Panc1 (cell line): ENCODE results near the gene EDNRB. TPM values are rescaled to one million over a fixed set of nuclear protein-coding genes. Genes with fewer than 3 reads are reported as not detected.

Experiments used
- ATAC-seq: fragments of 200-7000 bp; cut with Tn5 transposase; 2 replicates; pipeline ENCODE4 v1.9.1; 2020; ENCODE audit warnings: mild to moderate bottlenecking, moderate library complexity
- BruUV-seq: library from RNA; stranded (reverse); fragments of 400-500 nt; replicated peaks from 2 replicates; lab custom pipeline; 2021; lab: Mats Ljungman, UMichigan
- CTCF ChIA-PET: fragments of 300-600 bp; sonication (Branson Sonifier 250); formaldehyde crosslinking; loops from one replicate; lab custom pipeline; 2022; ENCODE audit warnings: antibody characterized with exemption; lab: Charles Lee
- POLR2A ChIA-PET: fragments of 300-600 bp; sonication (Branson Sonifier 250); formaldehyde crosslinking; loops from one replicate; lab custom pipeline; 2022; ENCODE audit warnings: antibody characterized with exemption; lab: Charles Lee
- DNase-seq: peaks from one replicate; pipeline ENCODE4 v3.0.0-alpha.2; 2010; ENCODE audit warnings: low read depth, low spot score
- H3K27ac ChIP-seq: 2 replicates; pipeline ENCODE4 v1.5.1; 2011; ENCODE audit warnings: mild to moderate bottlenecking, low read length, inconsistent platforms
- H3K27me3 ChIP-seq: fragments of 200-500 bp; sonication (Bioruptor generic); 2 replicates; pipeline ENCODE4 v1.6.0; 2014; ENCODE audit warnings: low read length, inconsistent platforms; ENCODE audit not compliant: control insufficient read depth, insufficient read depth
- H3K36me3 ChIP-seq: fragments of 200-500 bp; sonication (Bioruptor generic); 2 replicates; pipeline ENCODE4 v1.5.1; 2014; ENCODE audit warnings: inconsistent platforms, mild to moderate bottlenecking, low read length, moderate library complexity; ENCODE audit not compliant: control insufficient read depth, insufficient read depth
- H3K4me1 ChIP-seq: 2 replicates; pipeline ENCODE4 v1.5.1; 2011; ENCODE audit warnings: inconsistent platforms, mild to moderate bottlenecking, low read length, moderate library complexity; ENCODE audit not compliant: control insufficient read depth, insufficient read depth
- H3K4me3 ChIP-seq, 2 experiments: 2 replicates each; pipeline ENCODE4 v1.5.1; 2011 to 2012; ENCODE audit warnings: low read depth in 2 of 2, low read length in 2 of 2, mild to moderate bottlenecking in 2 of 2, inconsistent platforms in 1 of 2, moderate library complexity in 1 of 2
- H3K9me3 ChIP-seq: fragments of 200-500 bp; sonication (Bioruptor generic); 2 replicates; pipeline ENCODE4 v1.5.1; 2014; ENCODE audit warnings: low read depth, mild to moderate bottlenecking, inconsistent platforms, low read length, moderate library complexity; ENCODE audit not compliant: control insufficient read depth, insufficient read depth
- POLR2AphosphoS5 ChIP-seq: IDR thresholded peaks from 2 replicates; pipeline ENCODE4 v1.6.1; 2012; ENCODE audit warnings: mild to moderate bottlenecking, low read depth, low read length, moderate library complexity
- SIN3A ChIP-seq: IDR thresholded peaks from 2 replicates; pipeline ENCODE4 v1.6.1; 2012; ENCODE audit warnings: low read depth, mild to moderate bottlenecking, low read length, moderate library complexity, borderline replicate concordance; ENCODE audit not compliant: insufficient read depth
- TCF7L2 ChIP-seq: IDR thresholded peaks from 2 replicates; pipeline ENCODE4 v1.6.1; 2011; ENCODE audit warnings: mild to moderate bottlenecking, low read depth, low read length, inconsistent platforms
- in situ Hi-C: cut with HindIII; loops from 2 replicates; pipeline ENCODE4 v1.10.0; 2016; ENCODE audit warnings: low sequenced_read_pairs, low pct_unique_long_range_greater_than_20kb
- intact Hi-C: fragments of 100-400 bp; cut with micrococcal nuclease; formaldehyde crosslinking; loops from one replicate; pipeline ENCODE4 v1.10.0; 2022; ENCODE audit not compliant: unreplicated experiment
- total RNA-seq: library from RNA; stranded (reverse); gene quantifications from one replicate; pipeline ENCODE4 v1.2.1, GENCODE V29; 2021; ENCODE audit not compliant: unreplicated experiment
- TF ChIP-seq, protein P1 (sequence below): fragments of 450-650 bp; IDR thresholded peaks from 2 replicates; pipeline ENCODE4 v1.5.1; 2017; ENCODE audit warnings: mild to moderate bottlenecking
- TF ChIP-seq, protein P2 (sequence below), 2 experiments: IDR thresholded peaks; 2 replicates each; pipeline ENCODE4 v1.6.1; 2011 to 2012; ENCODE audit warnings: low read depth in 2 of 2, control low read depth in 1 of 2, low read length in 1 of 2, mild to moderate bottlenecking in 1 of 2, moderate library complexity in 1 of 2; ENCODE audit not compliant: insufficient read depth in 1 of 2

The EDNRB gene
- total RNA-seq, 1 experiment from 2014 or later, result 0.18 TPM

DNA sequence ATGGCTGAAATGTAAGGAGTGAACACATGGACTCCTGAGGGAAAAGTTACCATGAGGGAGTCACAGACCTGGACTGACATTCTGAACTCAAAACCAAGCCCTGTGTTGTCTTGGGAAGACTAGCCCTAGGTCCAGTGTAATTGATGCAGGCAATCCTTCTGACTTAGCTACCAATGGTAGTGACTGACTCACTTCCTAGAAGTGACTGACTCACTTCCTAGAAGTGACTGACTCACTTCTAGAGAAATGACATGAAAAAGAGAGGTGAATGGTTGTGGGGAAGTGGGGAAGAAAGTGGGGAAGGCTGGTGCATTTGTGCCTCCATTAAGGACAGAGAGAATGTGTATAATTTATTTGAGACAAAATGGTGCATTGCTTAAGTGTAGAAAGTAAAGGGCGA lies 49.9 kb downstream of the EDNRB start:
- H3K9me3 ChIP-seq, result no peaks in the 10 kb centered on the region
- no peaks in the 10 kb centered on the region for H3K4me1 ChIP-seq
- BruUV-seq, result no TSS peak
- H3K4me3 ChIP-seq, result no peak overlapping the region
- H3K36me3 ChIP-seq, result no peaks in the 10 kb centered on the region
- intact Hi-C loops (no loop called here), in situ Hi-C loops (no loop called here)
- no peak for DNase-seq
- ChIA-PET CTCF (no interaction called here), POLR2A (no interaction called here)
- ATAC-seq, result no peak
- H3K27ac ChIP-seq, result no peak overlapping the region
- TF ChIP-seq TCF7L2 (no peak), POLR2AphosphoS5 (no peak), SIN3A (no peak)
- TF ChIP-seq, protein P1, sequence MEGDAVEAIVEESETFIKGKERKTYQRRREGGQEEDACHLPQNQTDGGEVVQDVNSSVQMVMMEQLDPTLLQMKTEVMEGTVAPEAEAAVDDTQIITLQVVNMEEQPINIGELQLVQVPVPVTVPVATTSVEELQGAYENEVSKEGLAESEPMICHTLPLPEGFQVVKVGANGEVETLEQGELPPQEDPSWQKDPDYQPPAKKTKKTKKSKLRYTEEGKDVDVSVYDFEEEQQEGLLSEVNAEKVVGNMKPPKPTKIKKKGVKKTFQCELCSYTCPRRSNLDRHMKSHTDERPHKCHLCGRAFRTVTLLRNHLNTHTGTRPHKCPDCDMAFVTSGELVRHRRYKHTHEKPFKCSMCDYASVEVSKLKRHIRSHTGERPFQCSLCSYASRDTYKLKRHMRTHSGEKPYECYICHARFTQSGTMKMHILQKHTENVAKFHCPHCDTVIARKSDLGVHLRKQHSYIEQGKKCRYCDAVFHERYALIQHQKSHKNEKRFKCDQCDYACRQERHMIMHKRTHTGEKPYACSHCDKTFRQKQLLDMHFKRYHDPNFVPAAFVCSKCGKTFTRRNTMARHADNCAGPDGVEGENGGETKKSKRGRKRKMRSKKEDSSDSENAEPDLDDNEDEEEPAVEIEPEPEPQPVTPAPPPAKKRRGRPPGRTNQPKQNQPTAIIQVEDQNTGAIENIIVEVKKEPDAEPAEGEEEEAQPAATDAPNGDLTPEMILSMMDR, result no peak
- TF ChIP-seq, protein P2, sequence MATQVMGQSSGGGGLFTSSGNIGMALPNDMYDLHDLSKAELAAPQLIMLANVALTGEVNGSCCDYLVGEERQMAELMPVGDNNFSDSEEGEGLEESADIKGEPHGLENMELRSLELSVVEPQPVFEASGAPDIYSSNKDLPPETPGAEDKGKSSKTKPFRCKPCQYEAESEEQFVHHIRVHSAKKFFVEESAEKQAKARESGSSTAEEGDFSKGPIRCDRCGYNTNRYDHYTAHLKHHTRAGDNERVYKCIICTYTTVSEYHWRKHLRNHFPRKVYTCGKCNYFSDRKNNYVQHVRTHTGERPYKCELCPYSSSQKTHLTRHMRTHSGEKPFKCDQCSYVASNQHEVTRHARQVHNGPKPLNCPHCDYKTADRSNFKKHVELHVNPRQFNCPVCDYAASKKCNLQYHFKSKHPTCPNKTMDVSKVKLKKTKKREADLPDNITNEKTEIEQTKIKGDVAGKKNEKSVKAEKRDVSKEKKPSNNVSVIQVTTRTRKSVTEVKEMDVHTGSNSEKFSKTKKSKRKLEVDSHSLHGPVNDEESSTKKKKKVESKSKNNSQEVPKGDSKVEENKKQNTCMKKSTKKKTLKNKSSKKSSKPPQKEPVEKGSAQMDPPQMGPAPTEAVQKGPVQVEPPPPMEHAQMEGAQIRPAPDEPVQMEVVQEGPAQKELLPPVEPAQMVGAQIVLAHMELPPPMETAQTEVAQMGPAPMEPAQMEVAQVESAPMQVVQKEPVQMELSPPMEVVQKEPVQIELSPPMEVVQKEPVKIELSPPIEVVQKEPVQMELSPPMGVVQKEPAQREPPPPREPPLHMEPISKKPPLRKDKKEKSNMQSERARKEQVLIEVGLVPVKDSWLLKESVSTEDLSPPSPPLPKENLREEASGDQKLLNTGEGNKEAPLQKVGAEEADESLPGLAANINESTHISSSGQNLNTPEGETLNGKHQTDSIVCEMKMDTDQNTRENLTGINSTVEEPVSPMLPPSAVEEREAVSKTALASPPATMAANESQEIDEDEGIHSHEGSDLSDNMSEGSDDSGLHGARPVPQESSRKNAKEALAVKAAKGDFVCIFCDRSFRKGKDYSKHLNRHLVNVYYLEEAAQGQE (IDR thresholded peaks at IDR 0.05; ENCODE audit: insufficient read depth in 1 of 2, low read depth in 2 of 2, low read length in 1 of 2), result no peak
- no peaks in the 10 kb centered on the region for H3K27me3 ChIP-seq

DNA sequence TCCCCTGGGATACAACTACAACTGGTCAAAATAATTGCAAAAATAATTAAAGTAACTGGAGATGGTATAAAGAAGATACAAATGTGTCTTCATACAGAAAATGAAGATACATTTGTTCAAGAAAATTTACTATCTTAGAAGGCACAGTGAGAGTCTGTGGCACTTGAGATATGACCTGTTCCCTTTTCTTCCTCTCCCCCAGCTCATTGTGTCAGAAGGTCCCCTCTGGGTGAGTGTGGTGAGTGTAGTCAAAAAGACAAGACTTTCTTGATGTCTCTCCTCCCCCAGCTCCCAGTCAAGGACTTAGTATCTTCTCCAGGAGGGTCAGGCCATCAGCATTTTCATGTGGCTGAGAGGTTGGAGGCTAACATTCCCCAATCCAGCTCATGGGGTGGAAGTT lies 51.7 kb downstream of the EDNRB start:
- DNase-seq, result no peak
- no TSS peak for BruUV-seq
- Histone ChIP-seq H3K4me3 (no peak overlapping the region), H3K36me3 (no peaks in the 10 kb centered on the region), H3K4me1 (no peaks in the 10 kb centered on the region), H3K27me3 (no peaks in the 10 kb centered on the region), H3K27ac (no peak overlapping the region), H3K9me3 (no peaks in the 10 kb centered on the region)
- intact Hi-C loops, result no loop called here
- in situ Hi-C loops, result no loop called here
- TF ChIP-seq POLR2AphosphoS5, result no peak
- ATAC-seq, result no peak
- POLR2A ChIA-PET, result interaction anchor here (0.6 kb wide), 1 partner anchor 87 kb away, joined by 3 read pairs; no protein-coding TSS in a partner anchor
- CTCF ChIA-PET, result no interaction called here

DNA sequence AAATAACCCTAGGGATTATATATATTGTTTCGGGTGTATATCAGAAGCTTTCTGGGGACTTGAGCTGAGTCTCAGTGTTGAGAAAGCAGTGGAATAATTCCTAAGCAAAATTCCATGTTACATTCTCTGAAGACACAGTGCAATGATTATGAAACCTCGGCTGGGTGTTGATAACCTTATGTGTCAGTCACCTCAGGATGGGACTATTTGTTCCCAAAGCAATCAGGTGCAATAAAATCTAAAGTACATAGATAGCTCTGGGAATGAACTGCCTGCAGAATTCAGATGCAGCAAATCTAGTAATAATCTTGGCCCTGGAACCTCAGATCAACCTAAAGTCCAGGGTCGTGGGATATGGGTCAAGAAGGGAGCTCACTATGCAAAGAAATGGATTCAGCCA lies 53.0 kb downstream of the EDNRB start:
- ChIA-PET CTCF (no interaction called here), POLR2A (no interaction called here)
- intact Hi-C loops (no loop called here), in situ Hi-C loops (no loop called here)
- H3K27me3 ChIP-seq, result no peaks in the 10 kb centered on the region
- no peak for TF ChIP-seq TCF7L2
- TF ChIP-seq, protein P2 (IDR thresholded peaks at IDR 0.05; ENCODE audit: insufficient read depth in 1 of 2, low read depth in 2 of 2, low read length in 1 of 2), result no peak
- no peak for TF ChIP-seq POLR2AphosphoS5
- no peak for TF ChIP-seq SIN3A
- TF ChIP-seq, protein P1, result no peak
- H3K4me3 ChIP-seq, result no peak overlapping the region
- no peaks in the 10 kb centered on the region for H3K36me3 ChIP-seq
- no peak overlapping the region for H3K27ac ChIP-seq
- ATAC-seq (no peak), DNase-seq (no peak)
- no TSS peak for BruUV-seq
- no peaks in the 10 kb centered on the region for H3K4me1 ChIP-seq
- no peaks in the 10 kb centered on the region for H3K9me3 ChIP-seq
